IPS-18c (cell line): ENCODE data around the gene ATP5F1B.
A peak's percentile ranks its signal among the peaks of the same experiment; 100 is the strongest.

ENCODE experiments used
- H3K4me3 ChIP-seq: 2 replicates; pipeline ENCODE4 v1.7.0; 2013; ENCODE audit warnings: low read depth, mild to moderate bottlenecking, low read length, moderate library complexity; ENCODE audit not compliant: insufficient read depth
- H3K9me3 ChIP-seq: one replicate; pipeline ENCODE4 v1.6.1; 2013; ENCODE audit warnings: mild to moderate bottlenecking, low read length, moderate library complexity; ENCODE audit not compliant: control insufficient read depth, insufficient read depth

The ATP5F1B gene

DNA sequence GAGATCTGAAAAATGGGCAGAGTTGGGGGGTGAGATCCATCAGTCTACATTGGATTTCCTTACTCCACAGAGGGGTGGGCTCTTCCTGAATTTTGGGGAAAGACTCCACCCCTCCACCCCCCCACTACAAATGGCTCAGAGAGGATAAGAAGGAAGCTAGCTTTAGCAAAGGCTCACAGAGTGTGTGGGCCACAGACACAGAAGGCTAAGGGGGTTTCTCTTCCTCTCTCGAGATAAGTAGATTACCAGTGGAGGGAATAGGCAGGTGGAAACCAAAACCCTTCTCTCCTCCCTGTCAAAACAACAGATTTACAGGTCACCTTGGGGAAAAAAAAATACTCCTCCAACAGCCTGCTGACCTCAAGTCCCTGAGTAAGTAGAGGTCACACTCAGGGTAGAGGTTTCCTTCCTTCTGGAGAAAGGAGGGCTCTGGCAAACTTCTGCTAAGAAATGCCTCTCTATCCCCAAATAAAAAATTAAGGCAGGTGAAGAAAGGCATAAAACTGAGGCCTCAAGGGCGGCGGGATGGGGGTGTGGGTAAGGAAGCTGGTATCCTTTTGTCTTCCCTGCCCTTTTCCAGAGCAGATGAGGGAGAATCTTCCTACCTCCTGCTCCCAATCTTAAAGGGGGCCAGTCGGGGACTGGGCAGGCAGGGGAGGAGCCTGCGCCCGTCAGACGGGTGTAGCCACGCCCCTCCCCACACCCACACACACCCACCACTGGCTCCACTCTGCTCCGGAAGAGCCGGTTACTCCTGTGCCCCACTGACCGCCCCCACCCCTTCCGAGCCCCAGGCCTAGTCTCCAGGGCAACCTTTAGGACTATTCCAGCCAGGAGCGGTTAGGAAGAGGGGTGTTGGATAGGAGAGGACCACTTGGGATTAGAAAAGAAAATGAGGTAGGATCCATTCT lies 13.7 kb downstream of the ATP5F1B start:
- Histone ChIP-seq H3K9me3 (no peaks in the 10 kb centered on the region), H3K4me3 (peak overlapping the region; percentile 36; the same call in 1 of the 2 replicates)

DNA sequence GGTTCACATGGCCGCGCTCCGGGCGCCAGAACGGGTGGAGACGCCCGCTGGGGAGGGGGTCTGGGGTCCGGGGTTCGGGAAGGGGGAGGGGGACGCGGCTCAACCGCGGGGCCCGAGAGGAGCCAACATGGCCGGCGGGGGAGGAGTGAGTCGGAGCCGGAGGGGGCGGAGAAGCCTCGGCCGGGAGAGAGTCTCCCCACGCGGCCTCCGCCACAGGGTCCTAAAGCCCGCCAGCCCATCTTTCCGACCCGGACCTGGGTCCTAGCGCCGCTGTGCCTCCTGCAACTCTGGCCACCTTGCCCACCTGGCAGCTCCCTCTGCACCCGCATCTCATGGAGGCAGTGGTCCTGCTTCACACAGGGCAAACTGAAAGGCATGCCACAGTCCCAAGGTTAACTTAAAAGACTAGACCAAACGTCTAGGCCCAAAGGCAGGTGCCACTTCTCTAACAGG lies 15.6 kb downstream of the ATP5F1B start, which contains the start of gene BAZ2A:
Gene BAZ2A, minus strand, starts transcription at position 147 of the 453 bp plus-strand sequence. CDS start 12,796 bp downstream, outside the sequence.
- H3K4me3 ChIP-seq, result peak within 1 kb of the TSS; percentile 87

DNA sequence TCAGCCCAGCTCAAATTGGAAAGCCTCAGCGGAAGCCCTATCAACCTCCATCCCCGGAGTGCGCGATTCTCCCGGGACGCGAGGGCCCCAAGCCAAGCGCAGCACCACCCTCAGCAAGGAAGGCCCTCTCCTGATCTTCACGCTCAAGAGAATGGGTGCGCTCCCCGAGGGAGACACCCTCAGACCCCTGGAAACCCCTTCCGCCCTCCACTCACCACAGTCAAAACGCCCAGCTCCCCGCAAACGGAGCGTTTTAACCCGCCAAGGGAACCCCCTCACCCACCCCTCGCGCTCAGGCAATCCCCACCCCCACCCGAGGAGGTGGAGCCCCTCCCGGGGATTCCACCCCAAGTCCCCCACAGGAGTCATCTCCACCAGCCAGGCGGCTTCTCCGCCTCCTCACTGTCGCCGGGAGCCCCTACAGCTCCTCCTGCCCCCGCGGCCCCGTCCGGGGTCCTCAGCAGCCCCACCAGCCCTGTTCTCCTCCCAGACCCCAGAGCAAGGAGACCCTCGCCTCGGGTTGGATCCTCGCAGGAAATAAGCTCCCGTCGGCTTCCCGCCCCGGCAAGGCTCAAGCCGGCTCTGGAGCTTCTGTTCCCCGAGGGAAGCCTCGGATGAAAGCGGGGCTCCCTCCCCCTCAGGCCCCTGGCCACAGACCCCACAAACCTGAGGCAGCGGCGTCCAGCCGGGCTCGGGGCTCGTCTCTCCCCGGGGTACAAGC lies 16.2 kb downstream of the ATP5F1B start:
- Histone ChIP-seq H3K9me3 (no peaks in the 10 kb centered on the region), H3K4me3 (peak overlapping the region; percentile 87)

More for the DNA sequence above, 15.6 kb downstream of the ATP5F1B start, which contains the start of gene BAZ2A:
- no peaks in the 10 kb centered on the region for H3K9me3 ChIP-seq

DNA sequence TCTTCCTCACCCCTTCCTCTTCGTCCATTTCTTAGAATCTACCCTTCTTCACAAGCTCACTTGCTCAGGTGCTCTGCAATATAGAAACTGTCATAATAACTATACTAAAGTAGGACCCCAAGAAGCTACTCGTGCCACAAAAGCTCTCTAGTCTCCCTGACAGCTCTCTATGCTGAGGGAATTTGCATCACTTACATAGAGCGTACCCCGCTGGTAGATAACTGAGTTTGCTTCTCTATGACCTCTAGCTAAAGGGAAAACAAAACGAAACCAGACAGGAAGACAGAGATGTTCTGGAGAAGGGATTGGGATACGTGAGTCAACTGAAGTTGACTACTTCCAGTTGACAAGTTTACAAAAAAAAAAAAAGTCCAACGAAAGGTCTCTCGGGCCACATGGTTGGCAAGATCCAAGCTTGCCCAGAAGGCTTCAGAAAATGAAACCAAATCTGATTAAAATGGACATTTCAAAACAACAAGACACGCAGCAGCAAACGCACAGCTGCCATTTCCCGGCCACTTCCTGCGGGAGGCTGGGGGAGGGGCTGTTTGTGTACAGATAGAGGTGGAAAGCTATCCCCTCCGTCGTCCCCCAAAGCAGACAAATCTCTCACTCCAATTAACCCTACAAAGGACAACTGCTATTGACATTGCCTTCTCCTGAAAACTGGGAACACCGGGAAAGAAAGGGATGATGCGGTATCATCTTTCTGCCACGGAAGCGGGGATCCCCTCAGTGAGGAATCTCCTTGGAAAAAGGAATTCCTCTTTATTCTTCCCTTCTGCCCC lies 16.9 kb downstream of the ATP5F1B start:
- no peaks in the 10 kb centered on the region for H3K9me3 ChIP-seq
- H3K4me3 ChIP-seq, result peak overlapping the region; percentile 87

DNA sequence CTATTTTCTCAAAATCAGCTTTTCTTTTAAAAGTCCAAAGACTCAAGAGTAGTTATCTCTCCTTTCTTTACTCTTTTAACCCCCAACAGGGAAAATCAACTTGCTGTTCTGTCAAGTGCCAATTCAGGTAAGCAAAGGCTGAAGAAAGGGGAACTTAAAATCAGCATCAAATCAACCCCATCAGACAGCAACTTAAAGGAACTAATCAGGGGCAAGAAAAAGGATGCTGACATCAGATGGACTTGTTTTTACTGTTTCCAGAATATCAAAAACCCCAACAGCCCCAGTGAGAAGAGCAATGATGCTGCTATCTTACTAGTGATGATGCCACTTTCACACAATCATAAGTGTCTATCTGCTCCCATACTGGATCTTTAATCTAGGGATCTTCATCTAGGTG lies 19.1 kb downstream of the ATP5F1B start:
- Histone ChIP-seq H3K9me3 (no peaks in the 10 kb centered on the region), H3K4me3 (no peak overlapping the region)

DNA sequence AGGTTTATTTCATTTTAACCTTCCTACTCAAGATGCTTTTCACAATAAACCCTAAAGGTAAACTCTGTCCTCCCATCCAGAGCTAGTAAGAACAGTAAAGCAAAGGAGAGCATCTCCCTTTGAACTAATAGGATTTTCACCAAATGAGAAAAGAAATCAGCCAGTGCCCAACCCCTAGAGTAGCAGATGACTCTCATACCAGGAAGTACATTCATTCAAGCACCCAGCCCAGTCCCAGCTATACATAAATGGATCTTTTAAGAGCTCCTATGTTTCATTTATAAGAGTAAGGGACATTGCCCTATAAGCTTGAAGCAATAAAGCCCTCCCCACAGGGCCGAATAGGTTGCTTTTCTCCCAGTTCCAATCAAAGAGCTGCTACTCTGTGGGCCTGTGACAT lies 23.2 kb downstream of the ATP5F1B start:
- no peak overlapping the region for H3K4me3 ChIP-seq
- H3K9me3 ChIP-seq, result no peaks in the 10 kb centered on the region

DNA sequence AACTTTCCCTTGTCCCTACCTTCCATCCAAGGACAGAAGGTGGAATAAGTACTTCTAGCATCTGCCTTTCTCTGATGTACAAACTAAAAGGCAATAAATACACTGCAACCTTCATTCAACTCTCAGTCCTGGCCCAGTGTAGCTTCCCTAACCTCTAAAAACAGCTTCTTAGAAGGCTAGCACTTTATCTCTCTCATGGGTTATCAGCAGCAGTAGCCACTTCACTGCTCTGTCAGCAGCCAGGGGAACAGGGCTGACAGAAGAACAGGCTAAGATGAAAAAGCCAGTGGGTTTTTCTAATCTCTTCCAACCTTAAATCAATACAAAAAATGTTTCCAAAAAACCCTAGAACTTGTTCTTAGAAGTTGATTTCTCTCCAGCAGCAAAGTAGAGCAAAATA lies 28.9 kb downstream of the ATP5F1B start:
- no peaks in the 10 kb centered on the region for H3K9me3 ChIP-seq
- H3K4me3 ChIP-seq, result no peak overlapping the region

DNA sequence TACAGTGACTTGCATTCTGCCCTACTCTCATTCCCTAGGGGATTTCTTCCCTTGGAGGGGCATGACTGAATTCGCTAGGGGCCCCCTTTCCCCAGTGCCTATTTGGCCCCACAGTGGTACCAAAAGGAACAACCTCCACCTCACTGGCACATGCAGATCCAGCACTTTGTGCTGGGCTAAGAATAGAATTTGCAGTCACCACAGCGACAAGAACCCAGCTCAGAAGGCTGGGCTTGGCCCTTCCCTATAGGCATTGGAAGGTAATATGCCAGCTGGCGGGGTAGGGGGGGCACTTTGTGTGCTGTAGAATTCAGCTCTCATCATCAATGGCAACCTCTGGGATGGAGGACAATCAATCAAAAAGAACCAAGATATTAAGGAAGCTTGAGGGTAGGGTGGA lies 29.5 kb downstream of the ATP5F1B start:
- H3K9me3 ChIP-seq, result no peaks in the 10 kb centered on the region

DNA sequence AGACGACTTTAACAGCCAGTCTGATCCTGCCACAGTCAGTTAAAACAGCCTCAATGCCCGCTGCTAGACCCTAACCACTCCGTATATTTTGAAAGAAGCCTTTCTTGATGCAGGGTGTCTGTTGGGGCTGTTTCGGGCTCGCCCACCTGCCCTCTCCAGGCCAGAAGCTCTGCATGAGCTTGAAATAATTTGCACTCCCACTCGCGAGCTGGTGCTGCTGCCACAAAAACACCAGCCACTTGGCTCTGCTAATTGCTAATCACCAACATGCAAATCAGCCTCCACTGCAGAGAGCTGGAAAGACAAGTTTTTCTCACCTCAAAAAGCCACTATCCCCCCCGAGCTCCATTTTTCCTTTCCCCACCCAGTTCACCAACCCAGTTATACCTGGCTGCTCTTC lies 31.2 kb downstream of the ATP5F1B start:
- Histone ChIP-seq H3K4me3 (no peak overlapping the region), H3K9me3 (no peaks in the 10 kb centered on the region)

More for the DNA sequence above, 29.5 kb downstream of the ATP5F1B start:
- H3K4me3 ChIP-seq, result no peak overlapping the region

DNA sequence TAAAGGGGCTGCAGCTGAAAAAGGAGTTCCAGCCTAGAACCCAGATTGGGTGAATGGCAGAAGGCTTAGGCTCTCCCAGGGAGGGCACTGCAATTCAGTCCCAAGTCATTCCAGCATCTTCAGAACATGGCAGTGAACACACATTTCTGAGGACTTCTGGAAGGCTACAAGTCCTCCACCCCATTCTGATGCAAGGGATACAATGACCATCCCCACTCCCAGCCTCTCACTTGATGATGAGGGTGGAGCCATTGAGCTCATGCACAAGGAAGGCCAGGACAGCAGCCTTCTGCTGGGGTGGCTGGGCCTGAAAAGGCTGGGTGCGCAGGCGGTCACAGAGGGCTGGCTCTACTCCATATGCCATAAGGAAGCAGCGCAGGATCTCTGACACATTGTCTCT lies 41.4 kb downstream of the ATP5F1B start:
- Histone ChIP-seq H3K4me3 (no peak overlapping the region), H3K9me3 (peaks cover 2% of the 10 kb centered on the region)

DNA sequence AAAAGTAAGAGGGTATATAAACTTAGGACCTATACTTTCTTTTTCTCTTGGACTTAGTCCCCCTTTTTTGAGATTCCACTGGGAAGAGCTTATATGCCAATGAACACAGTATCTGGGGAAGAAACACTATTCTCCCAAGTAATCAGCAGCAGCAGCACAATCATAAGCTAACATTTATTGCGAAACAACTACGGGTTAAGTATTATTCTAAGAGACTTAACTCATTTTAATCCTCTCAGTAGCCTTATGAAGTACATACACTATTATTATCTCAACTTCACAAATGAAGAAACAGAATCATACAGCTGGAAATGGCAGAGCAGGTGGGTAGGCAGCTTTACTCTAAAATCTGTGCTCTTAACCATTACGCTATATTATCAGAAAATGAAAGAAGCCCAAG lies 43.5 kb downstream of the ATP5F1B start:
- no peak overlapping the region for H3K4me3 ChIP-seq
- H3K9me3 ChIP-seq, result peaks cover 2% of the 10 kb centered on the region

DNA sequence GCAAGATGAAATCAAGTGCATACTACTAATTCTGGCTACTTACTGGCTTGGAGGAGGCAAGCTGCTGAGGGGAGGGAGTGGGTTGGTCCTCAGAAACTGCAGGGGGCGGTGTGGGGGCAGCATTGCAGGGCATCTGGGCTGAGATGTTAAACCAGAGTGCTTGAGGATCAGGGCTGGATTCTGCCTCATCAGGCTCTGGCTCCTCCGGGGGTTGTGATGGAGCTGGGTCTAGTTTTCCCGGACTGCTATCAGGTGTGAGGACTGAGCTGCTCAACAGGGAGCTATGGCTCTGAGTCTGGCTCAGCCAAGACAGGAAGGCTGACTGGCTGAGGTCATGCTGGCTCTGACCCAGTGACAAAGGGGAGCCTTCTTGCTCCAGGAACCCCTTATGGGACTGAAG lies 44.3 kb downstream of the ATP5F1B start:
- peaks cover 2% of the 10 kb centered on the region for H3K9me3 ChIP-seq

DNA sequence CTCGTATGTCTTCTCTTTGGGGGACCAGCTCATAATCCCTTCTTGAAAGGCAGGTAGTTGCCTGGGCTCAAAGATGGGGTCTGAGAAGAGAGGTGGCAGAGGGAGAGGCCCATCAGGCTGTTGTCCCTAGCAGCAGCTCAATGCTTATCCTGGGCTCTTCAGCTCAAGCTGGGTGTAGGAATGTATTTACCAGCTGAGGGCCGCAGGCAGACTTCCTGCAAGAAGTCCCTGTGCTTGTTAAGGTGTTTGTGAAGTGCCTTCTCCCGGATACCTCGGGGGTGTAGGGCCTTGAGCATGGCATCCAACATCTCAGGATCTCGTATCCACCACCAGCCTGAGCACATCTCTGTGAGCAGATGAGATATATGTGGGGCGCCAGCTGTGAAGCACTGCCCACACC lies 45.0 kb downstream of the ATP5F1B start:
- peaks cover 2% of the 10 kb centered on the region for H3K9me3 ChIP-seq
- no peak overlapping the region for H3K4me3 ChIP-seq

More for the DNA sequence above, 44.3 kb downstream of the ATP5F1B start:
- no peak overlapping the region for H3K4me3 ChIP-seq

DNA sequence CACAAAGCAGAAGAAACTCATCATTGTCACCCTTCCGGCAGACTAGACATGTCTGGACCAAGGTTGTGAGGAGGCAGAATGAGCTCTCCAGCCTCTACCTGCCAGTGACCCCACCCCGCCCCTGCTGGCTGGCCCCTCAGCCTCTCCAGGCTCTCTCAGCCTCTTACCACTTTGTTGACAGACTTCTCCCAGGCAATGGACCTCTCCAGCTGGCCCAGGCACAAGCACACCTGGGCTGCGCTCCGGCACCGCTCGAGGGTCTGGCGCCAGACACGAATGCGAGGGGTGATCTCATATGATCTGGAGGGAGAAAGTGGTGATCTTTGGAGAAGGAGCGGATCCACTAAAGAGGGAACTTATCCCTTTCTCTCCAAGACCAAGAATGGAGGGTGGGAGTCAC lies 46.0 kb downstream of the ATP5F1B start:
- peaks cover 2% of the 10 kb centered on the region for H3K9me3 ChIP-seq
- no peak overlapping the region for H3K4me3 ChIP-seq

DNA sequence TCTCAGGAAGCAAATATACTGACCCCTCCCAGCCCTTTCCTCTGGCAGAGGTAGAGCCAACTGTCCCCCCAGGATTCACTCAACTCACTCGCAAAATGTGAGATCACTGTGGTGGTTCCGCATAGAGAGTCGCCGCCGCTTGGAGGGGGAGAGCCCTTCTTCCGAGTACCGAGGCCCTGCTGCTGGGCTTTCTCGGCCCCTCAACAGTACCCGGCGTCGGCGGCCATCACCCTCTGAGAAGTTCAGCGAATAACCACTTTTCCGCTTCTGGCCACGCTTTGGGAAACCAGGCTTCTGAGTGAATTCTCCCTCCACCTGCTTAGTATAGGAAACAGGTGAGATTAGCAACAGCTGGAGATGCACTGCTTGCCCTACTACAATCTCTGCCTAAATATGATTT lies 46.7 kb downstream of the ATP5F1B start:
- peaks cover 2% of the 10 kb centered on the region for H3K9me3 ChIP-seq
- no peak overlapping the region for H3K4me3 ChIP-seq

DNA sequence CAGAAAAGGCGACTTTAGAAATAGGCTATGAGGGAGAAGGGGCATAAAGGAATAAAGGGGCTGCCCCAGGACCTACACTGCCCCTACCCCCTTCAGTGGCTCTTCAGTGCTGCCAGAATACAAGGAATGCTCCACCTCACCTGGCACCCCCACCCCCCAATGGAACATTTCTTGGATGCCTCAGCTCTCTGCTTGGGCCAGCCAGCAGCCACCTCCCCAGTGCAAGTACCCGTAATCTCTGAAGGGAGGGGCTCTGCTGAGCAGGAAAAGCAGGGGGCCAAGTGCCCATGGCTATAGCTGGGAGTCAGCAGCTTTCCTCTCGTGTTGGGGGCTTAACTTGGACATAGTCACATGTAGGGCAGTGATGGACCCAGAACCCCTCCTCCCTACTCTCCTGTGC lies 49.0 kb downstream of the ATP5F1B start:
- Histone ChIP-seq H3K9me3 (peaks cover 2% of the 10 kb centered on the region), H3K4me3 (no peak overlapping the region)

DNA sequence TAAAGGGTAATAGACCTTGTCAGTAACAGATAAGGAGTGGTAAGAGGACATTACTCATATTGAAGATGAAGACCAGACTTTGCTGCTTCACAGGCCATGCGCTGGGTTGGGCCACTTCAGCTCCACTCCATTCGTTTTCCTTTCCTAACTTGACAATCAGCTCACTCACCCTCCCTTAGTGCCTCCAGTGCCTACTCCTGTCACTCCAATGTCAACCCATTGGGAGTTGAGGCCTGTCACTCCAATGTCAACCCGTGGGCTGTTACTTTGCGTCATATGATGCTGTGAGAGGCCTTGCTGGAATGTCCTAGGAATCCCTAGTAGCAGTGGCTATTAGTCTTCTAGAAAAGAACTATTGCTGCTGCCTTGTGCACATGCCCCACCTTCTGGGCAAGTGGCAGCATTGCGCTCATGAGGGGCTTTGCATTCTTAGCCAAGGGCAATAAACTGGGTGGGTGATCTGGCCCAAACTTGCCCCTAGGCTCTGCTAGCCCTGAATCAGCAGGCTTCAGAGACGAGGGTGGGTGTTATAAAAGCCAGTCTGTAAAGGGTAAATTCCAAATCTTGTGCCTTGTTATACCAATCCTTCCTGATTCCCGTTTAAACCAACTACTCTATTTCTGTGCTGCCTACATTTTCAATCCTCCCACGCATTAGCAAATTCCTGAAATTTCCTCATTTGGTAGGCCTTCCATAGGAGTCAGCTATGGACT lies 51.7 kb downstream of the ATP5F1B start:
- no peak overlapping the region for H3K4me3 ChIP-seq
- no peaks in the 10 kb centered on the region for H3K9me3 ChIP-seq
